Measurements from ENCODE around the gene RBMS3.
A peak's percentile ranks its signal among the peaks of the same experiment; 100 is the strongest.
"Not testable (repeated sequence)": the region's sequence is repeated elsewhere in the genome, so short reads cannot be mapped to it uniquely, and the experiment has no call there.

Gene RBMS3

GRCh38 chr3:30024466-30024865 lies 743.6 kb downstream of the RBMS3 start:
- DNase-seq (ENCODE audit: insufficient read length, low spot score) (no peak), FAIRE-seq (no peak)
- TF ChIP-seq, protein P1, sequence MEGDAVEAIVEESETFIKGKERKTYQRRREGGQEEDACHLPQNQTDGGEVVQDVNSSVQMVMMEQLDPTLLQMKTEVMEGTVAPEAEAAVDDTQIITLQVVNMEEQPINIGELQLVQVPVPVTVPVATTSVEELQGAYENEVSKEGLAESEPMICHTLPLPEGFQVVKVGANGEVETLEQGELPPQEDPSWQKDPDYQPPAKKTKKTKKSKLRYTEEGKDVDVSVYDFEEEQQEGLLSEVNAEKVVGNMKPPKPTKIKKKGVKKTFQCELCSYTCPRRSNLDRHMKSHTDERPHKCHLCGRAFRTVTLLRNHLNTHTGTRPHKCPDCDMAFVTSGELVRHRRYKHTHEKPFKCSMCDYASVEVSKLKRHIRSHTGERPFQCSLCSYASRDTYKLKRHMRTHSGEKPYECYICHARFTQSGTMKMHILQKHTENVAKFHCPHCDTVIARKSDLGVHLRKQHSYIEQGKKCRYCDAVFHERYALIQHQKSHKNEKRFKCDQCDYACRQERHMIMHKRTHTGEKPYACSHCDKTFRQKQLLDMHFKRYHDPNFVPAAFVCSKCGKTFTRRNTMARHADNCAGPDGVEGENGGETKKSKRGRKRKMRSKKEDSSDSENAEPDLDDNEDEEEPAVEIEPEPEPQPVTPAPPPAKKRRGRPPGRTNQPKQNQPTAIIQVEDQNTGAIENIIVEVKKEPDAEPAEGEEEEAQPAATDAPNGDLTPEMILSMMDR (IDR thresholded peaks at IDR 0.05; ENCODE audit: insufficient read depth, missing control alignments): no peak

DNA sequence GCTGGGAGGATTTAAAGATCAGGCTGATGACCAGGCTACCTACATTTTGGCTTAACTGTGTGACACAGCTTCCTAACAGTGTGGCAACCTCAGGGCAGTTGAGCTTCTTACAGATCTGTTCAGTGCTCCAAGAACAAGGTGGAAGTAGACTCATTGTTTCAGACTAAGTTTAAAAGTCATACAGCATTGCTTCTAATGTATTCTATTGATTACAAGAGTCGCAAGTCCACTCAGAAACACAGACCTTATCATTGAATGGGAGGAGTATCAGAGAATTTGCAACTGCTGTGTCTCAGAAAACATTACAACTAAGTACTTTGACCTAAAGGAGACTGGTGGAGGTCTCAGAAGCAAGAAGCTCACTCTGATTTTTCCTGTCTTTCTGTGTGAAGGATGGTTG lies 746.0 kb downstream of the RBMS3 start:
- FAIRE-seq (no peak), DNase-seq (ENCODE audit: insufficient read length, low spot score) (no peak)
- TF ChIP-seq, protein P1 (IDR thresholded peaks at IDR 0.05; ENCODE audit: insufficient read depth, missing control alignments): no peak

DNA sequence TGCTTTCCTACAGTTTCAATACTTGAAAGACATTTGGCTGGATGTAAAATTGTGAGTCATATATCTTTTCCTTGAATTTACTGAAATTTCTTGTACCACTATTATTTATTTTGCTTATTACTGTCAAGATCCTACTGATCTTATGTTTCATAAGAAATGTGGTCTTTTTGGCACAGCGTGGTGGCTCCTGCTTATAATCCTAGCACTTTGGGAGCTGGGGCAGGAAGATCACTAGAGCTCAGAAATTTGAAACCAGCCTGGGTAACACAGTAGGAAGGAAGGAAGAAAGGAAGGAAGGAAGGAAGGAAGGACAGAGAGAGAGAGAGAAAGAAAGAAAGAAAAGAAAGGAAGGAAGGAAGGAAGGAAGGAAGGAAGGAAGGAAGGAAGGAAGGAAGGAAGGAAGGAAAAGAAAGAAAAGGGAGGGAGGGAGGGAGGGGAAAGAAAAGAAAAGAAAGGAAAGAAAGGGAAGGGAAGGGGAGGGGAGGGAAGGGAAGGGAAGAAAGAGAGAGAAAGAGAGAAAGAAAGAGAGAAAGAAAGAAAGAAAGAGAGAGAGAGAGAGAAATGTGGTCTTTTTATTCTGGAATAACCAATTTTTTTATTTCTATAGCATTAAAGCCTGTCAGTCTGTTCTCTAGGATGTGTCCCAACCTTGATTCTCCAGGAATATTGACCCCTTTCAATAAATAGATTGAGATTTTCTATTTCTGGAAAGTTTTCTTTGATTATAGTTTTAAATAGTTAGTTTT lies 753.5 kb downstream of the RBMS3 start:
- DNase-seq (ENCODE audit: insufficient read length, low spot score) (no peak), FAIRE-seq (no peak)
- TF ChIP-seq, protein P1 (IDR thresholded peaks at IDR 0.05; ENCODE audit: insufficient read depth, missing control alignments): no peak

DNA sequence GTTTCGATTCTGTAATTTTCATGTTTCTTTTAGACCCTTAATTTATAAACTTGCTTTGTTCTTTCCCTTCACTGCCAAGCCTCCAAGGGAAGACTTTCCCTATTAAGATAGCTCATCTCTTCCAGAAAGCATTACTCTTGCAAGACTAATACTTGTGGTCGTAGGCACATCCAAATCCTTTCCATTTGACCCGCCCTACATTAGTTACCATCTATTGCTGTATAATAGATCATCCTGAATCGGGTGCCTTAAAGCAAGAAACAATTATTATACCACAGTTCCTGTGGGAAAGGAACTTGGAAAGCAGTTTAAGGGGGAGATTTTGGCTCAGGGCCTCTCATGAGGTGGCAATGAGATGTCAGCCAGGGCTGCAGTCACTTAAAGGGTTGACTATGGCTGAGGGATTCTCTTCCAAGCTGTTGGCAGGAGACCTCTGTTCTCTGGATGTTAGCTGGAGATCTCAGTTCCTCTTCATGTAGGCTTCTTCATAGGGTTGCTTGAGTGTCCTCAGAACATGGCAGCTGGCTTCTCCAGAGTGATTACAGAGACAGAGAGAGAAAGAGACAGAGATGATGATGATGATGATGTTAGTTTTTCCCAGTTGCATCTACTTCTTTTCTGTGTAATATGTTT lies 755.2 kb downstream of the RBMS3 start:
- DNase-seq (ENCODE audit: insufficient read length, low spot score) (no peak), FAIRE-seq (no peak)
- TF ChIP-seq, protein P1 (IDR thresholded peaks at IDR 0.05; ENCODE audit: insufficient read depth, missing control alignments): no peak

GRCh38 chr3:30040126-30040525 lies 759.3 kb downstream of the RBMS3 start:
- TF ChIP-seq, protein P1 (IDR thresholded peaks at IDR 0.05; ENCODE audit: insufficient read depth, missing control alignments): no peak
- FAIRE-seq (no peak), DNase-seq (ENCODE audit: insufficient read length, low spot score) (no peak)

DNA sequence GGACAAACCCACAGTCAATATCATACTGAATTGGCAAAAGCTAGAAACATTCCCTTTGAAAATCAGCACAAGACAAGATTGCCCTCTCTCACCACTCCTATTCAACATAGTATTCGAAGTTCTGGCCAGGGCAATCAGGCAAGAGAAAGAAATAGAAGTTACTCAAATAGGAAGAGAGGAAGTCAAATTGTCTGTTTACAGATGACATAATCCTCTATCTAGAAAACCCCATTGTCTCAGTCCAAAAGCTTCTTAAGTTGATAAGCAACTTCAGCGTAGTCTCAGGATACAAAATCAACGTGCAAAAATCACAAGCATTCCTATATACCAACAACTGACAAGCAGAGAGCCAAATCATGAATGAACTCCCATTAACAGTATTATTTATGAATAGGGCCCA lies 760.6 kb downstream of the RBMS3 start:
- not testable (repeated sequence) for FAIRE-seq; DNase-seq (ENCODE audit: insufficient read length, low spot score)

- TF ChIP-seq, protein P1 (IDR thresholded peaks at IDR 0.05; ENCODE audit: insufficient read depth, missing control alignments): peak; percentile 79
- peak; percentile 85 for FAIRE-seq
- DNase-seq (ENCODE audit: insufficient read length, low spot score): no peak
These were observed 761.5 kb downstream of the RBMS3 start for GRCh38 chr3:30042274-30042859.
